GM03348 (cell line): ENCODE data around the gene ANKRD33B.
"Not testable (repeated sequence)": the region's sequence is repeated elsewhere in the genome, so short reads cannot be mapped to it uniquely, and the experiment has no call there.

Experiments
- DNase-seq: peaks from one replicate; pipeline ENCODE4 v3.0.0; 2012; ENCODE audit warnings: low spot score

The ANKRD33B gene

DNA sequence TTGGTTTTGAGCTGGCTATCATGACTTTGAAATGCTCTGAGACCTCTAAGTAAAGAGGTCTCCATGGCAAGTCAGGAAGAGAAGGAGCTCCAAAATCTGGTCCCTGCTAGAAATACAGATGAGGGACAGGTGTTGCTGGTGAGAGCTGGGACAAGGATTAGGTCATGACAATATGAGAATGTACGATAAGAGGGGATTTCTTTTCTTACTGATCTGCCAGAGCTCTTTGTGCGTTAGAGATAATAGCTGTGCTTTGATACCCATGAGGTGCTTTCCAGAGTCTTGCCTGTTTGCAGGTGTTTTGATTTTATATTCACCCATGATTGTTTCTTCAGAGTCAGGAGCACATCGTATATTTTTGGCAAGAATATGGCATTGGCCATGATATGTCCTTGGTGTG, 56.5 kb downstream of the ANKRD33B start:
- DNase-seq: no peak

DNA sequence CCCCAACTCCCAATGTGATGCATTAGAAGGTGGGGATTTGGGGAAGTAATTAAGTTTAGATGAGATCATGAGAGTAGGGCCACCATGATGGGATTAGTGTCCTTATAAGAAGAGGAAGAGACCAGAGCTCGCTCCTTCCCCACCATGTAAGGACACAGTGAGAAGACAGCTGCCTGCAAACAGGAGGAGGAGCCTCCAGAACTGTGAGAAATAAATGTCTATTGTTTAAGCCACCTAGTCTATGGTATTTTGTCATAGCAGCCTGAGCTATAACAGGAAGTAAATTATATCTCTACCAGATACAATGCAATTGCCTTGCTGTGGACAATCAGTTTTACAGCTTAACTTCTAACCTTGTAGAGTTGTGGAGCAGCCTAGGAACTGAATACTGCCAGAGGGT, 58.0 kb downstream of the ANKRD33B start:
- no peak for DNase-seq

- DNase-seq: no peak
These were observed 58.9 kb downstream of the ANKRD33B start for GRCh38 chr5:10622810-10623209.

GRCh38 chr5:10623305-10623910, 59.5 kb downstream of the ANKRD33B start:
- no peak for DNase-seq

DNA sequence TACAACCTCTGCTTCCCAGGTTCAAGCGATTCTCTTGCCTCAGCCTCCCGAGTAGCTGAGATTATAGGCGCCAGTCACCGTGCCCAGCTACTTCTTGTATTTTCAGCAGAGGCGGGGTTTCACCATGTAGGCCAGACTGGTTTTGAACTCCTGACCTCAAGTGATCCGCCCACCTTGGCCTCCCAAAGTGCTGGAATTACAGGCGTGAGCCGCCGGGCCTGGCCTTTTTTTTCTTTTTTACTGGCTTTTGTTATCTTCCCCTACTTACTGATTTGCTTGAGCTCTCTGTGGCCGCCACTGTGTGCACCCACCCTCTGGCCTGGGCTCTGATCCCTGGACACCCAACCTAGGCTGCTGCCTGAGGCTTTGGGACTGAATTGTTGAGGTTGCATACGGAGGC, 60.3 kb downstream of the ANKRD33B start:
- no peak for DNase-seq

- DNase-seq: no peak
These were observed 60.8 kb downstream of the ANKRD33B start for GRCh38 chr5:10624679-10625078.

- DNase-seq: no peak
These were observed 62.0 kb downstream of the ANKRD33B start for GRCh38 chr5:10625700-10626472.

- no peak for DNase-seq
These were observed 62.7 kb downstream of the ANKRD33B start for GRCh38 chr5:10626473-10627013.

- no peak for DNase-seq
These were observed 63.4 kb downstream of the ANKRD33B start for GRCh38 chr5:10627160-10627701.

GRCh38 chr5:10628601-10629000, 64.7 kb downstream of the ANKRD33B start:
- no peak for DNase-seq

- no peak for DNase-seq
These were observed 65.8 kb downstream of the ANKRD33B start for GRCh38 chr5:10629682-10630081.

DNA sequence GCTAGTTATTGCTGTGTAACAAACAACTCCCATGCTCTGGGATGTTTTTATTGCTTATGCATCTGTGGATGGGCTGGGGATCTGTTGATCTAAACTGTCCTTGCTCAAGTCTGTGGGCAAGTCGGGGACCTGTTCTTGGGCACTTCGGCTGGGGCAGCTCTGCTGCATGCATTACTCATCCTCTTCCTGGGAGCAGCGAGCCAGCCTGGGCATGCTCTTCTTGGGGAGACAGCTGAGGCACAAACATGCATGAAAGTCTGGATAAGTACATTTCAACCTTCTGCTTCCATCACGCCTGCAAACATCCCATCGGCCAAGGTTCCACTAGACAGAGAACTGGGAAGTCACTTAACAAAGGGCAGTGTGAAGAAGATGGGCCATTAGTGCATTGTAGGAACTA, 66.3 kb downstream of the ANKRD33B start:
- no peak for DNase-seq

DNA sequence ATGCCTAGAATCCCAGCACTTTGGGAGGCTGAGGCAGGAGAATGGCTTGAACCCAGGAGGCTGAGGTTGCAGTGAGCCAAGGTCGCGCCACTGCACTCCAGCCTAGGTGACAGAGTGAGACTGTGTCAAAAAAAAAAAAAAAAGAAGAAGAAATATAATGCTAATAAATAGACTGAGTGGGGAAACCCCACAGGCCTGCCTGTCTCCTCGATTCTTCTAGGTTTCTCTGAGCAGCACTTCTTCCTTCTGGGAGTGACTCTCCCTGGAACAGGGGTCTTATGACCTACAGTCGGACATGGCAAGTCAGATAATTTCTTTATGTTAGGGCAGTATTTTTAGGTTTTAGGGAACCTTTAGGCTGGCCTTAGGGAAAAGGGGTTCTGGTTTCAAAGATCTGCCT, 66.9 kb downstream of the ANKRD33B start:
- DNase-seq: not testable (repeated sequence)

DNA sequence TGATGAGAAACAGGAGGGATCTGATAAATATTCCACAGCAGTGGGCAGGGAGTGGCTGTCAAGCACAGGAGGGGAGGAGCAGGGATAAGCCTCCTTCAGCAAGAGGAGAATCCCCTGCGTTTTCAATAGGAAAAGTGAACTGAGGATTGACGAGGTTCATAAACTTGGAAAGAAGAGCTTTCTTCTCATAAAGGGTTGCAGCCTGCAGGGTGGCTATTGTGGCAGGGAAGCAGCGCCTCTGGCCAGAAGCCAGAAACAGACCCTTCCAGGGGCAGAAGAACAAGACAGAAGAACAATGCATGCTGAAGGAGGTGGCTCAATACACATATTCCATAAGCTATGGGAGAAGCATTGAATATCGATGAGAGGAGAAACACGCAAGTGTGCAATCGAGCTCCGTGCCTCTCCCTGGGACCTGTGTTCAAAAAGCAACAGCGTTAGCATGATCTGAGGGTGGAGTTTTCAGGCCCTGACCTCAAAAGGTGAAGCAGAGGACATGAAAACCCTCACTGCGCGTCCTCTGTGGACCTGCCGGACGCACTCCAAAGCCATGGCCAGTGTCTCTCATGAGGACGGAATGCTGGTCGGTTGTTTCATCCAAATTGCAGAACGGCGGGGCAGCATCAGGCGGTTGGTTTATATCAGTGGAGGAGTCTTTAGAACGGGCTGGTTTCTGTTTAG, 67.6 kb downstream of the ANKRD33B start:
- no peak for DNase-seq

GRCh38 chr5:10632110-10632761, 68.4 kb downstream of the ANKRD33B start:
- DNase-seq: peak; percentile 25

GRCh38 chr5:10633271-10634049, 69.6 kb downstream of the ANKRD33B start:
- no peak for DNase-seq

- no peak for DNase-seq
These were observed 70.2 kb downstream of the ANKRD33B start for GRCh38 chr5:10634050-10634449.

DNA sequence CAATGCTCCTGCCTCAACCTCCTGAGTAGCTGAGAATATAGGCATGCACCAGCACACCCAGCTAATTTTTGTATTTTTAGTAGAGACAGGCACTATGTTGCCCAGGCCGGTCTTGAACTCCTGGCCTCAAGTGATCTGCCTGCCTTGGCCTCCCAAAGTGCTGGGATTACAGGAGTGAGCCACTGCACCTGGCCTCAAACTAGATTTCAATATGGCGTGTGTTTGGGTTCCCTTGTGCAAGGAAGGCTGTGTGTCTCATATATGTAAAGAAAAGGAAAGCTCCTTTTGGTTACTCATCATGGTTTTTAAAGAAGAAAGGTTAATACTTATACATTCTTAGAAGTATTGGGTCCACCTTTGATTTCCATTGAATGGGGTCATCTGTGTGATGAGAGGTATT, 70.7 kb downstream of the ANKRD33B start:
- DNase-seq: no peak

DNA sequence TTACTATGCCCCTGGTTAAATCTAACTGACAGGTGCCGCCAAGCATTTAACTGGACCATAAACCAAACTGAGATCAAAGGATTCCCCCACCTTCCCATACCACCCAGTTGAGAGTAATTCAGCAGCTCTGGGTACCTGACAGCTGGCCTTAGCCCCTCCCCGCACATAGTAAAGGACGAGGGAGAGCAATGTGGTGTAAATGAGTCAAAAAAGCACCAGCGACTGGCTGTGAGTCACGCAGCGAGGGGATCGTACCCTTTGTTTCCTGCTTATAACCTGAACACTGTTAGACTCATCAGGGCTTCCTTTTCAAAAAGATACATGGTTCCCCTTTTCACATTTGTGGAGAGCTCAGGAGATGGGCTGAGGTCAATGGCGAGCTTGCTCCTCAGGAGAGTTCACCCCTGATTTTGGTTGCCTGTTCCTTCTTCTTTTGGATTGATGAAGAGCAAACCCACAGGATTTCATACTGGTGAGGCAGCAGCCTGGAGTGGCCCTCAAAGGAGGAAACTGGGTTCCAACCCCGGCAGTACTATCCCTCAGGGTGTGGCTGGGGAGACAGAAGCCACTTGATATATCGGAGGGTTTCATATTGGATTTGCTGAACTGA, 71.5 kb downstream of the ANKRD33B start:
- peak; percentile 52 for DNase-seq

DNA sequence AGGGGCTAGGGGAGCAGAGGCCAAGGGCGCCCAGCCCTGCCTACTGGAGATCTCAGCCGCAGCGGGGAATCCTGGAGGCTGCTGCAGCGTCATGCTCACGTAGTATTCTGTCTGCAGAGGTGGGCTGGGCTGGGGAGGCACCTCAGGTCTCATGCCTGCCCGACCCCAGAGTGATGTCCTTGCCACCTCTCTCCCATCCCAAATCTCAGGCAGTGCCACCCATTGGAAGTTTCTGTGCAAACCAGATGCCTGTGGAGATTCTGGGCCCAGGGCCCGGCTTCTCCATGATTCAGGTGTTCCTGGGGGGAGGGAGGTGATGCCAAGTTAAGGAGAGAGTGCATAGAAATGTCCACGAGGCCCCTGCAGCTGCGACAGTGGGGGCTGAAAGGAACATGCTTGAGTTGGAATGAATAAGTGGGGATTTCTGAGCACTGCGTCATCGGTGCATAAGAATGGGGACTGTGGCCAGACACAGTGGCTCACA, 72.0 kb downstream of the ANKRD33B start:
- DNase-seq: no peak
